RWPE1 (cell line): ENCODE measurements around the gene SLIT1.

Experiments used
- CTCF ChIA-PET: fragments of 350-600 bp; sonication (Branson Sonifier 250); formaldehyde crosslinking; extraction: SDS; loops from one replicate; lab custom pipeline; 2021; lab: Yijun Ruan, JAX
- POLR2A ChIA-PET: fragments of 400-600 bp; formaldehyde crosslinking; extraction: SDS; loops from one replicate; lab custom pipeline; 2020; ENCODE audit warnings: antibody characterized with exemption; ENCODE audit not compliant: low non-redundant PET; lab: Yijun Ruan, JAX
- DNase-seq: peaks from one replicate; pipeline ENCODE4 v3.0.0; 2012; ENCODE audit warnings: low spot score
- H3K27ac ChIP-seq: fragments of 450-650 bp; 2 replicates; pipeline ENCODE4 v1.5.1; 2017
- CTCF ChIP-seq: fragments of 450-650 bp; conservative IDR thresholded peaks from 2 replicates; pipeline ENCODE4 v1.5.1; 2017; ENCODE audit warnings: low read depth, mild to moderate bottlenecking

SLIT1 gene

GRCh38 chr10:97228130-97228774 is 42.5 kb upstream of the SLIT1 start:
- TF ChIP-seq CTCF: no peak
- no peak overlapping the region for H3K27ac ChIP-seq
- ChIA-PET POLR2A (no interaction called here), CTCF (interaction anchor here (1.3 kb wide), 1 partner anchor 18 kb away, joined by 4 read pairs; no protein-coding TSS in a partner anchor)
- DNase-seq: no peak

DNA sequence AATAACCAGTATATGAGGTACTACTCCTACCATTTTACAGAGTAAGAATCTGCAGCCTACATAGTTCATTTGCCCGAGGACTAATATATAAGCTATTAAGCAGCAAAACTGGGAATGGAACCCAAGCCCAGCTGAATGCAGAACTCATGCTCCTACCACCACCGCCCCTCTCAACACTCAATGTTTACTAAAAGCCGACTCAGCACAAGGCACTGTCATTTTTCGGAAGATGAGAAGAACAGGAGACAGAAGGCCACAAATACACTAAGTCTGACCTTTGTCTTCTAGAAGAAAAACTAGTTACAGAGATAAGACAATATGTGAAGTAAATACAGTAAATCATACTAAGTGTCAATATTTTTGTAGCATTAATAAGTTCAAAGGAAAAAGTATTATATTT is 40.6 kb upstream of the SLIT1 start:
- no peak for DNase-seq
- TF ChIP-seq CTCF: no peak
- ChIA-PET POLR2A (no interaction called here), CTCF (interaction anchor here (0.6 to 1.4 kb wide), 5 partner anchors 7 to 188 kb away, joined by 3 to 5 read pairs (median 4); no protein-coding TSS in a partner anchor)
- no peak overlapping the region for H3K27ac ChIP-seq

- H3K27ac ChIP-seq: no peak overlapping the region
- ChIA-PET POLR2A (no interaction called here), CTCF (interaction anchor here (0.5 to 3.4 kb wide), 6 partner anchors 9 to 327 kb away, joined by 3 to 11 read pairs (median 4); no protein-coding TSS in a partner anchor)
- no peak for DNase-seq
- no peak for TF ChIP-seq CTCF
Observed at GRCh38 chr10:97224483-97225435, 39.0 kb upstream of the SLIT1 start.

DNA sequence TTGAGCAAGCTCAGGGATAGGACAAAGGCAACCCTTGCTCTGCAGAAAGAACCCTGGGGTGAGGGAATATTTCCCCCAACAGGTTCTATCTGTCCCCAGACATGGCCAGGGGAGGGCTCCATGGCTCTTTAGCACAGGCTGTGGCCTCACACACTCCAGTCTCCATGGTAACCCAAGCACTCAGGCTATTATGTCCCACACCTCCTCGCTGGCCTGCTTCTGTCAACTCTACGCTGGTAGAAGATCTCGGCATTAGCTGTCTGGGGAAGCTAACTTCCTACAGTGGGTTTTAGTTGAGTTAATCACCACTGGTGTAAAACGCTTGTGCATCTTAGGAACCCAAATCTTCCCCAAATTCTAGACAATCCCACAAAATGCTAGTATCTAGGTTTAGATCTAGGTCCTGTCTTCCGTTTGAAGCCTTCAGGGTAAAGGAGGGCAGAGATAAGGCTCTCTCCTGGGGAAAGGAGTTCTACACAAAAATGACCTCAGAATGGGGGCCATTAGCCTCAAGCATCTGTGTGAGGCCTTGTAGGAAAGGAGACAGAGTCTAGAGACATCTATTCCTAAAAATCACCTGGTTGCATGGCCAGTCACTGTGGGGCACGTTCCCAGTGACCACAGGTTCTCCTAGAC is 36.7 kb upstream of the SLIT1 start:
- H3K27ac ChIP-seq: no peak overlapping the region
- CTCF ChIA-PET: interaction anchor here (1.5 to 3.4 kb wide), 2 partner anchors 12 to 149 kb away, joined by 6 to 11 read pairs; no protein-coding TSS in a partner anchor
- no peak for TF ChIP-seq CTCF
- no peak for DNase-seq
- POLR2A ChIA-PET: no interaction called here

GRCh38 chr10:97220355-97220754 is 34.6 kb upstream of the SLIT1 start:
- CTCF ChIA-PET: interaction anchor here (0.7 to 2.6 kb wide), 2 partner anchors 10 to 38 kb away, joined by 4 to 17 read pairs; no protein-coding TSS in a partner anchor
- no peak for TF ChIP-seq CTCF
- POLR2A ChIA-PET: interaction anchor here (0.5 kb wide), 1 partner anchor 10 kb away, joined by 3 read pairs; no protein-coding TSS in a partner anchor
- no peak overlapping the region for H3K27ac ChIP-seq
- DNase-seq: no peak

DNA sequence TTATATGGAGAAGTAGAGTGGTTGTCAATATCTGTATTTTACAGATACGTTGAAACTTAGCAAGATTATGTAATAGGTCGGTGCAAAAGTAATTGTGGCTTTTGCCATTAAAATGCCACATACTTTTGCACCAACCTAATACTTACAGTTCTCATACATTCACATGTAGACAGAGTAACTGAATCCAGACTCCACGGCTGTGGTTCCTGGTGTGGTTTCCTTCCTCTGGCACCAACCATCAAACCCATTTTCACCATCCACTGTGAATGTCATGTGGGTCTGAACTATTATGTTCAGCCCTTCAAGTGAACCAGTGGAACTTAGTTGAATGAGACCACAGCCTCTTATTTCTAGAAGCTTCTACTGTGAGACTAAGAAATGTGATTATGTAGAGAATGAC is 31.5 kb upstream of the SLIT1 start:
- no peak for DNase-seq
- no peak for TF ChIP-seq CTCF
- ChIA-PET CTCF (interaction anchor here (0.9 to 1.5 kb wide), 4 partner anchors 11 to 180 kb away, joined by 3 to 4 read pairs (median 3); no protein-coding TSS in a partner anchor), POLR2A (no interaction called here)
- H3K27ac ChIP-seq: no peak overlapping the region
